ENCODE results near the gene DNAH7.

Gene DNAH7

DNA sequence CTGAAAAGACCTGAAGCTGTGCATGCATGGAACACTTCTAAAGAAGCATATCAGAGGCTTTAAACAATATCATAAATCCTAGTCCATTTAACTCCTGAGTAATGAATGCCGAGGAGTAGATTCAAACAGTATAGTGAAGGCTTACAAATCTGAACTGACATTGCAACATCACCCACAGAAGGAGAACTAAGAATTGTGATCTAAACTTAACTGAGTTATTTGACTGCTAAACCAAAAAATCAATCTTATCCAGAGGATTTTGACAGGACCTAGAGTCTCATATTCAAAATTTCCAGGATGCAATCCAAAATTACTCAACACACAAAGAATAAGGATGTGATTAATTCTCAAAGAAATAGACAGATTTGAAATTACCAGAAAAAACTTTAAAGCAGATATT, 230.6 kb downstream of the DNAH7 start:
- no peak for TF ChIP-seq ZNF274 (IDR thresholded peaks at IDR 0.05; ENCODE audit: low read depth, low read length)
- no peak overlapping the region for H3K4me3 ChIP-seq (ENCODE audit: low read length)

DNA sequence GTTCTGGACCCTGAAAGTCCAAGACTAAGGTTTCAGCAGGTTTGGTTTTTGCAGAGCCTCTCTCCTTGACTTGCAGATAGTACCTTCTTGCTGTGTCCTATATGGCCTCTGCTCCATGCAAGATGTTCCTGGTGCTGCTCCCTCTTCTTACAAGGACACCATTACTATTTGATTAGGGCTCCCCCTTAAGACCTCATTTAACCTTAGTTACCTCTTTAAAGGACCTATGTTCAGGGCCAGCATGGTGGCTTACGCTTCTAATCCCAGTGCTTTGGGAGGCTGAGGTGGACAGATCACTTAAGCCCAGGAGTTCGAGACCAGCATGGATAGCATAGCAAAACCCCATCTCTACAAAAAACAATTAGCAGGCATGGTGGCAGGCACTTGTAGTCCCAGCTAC, 232.6 kb downstream of the DNAH7 start:
- TF ChIP-seq ZNF274 (IDR thresholded peaks at IDR 0.05; ENCODE audit: low read depth, low read length), result no peak

DNA sequence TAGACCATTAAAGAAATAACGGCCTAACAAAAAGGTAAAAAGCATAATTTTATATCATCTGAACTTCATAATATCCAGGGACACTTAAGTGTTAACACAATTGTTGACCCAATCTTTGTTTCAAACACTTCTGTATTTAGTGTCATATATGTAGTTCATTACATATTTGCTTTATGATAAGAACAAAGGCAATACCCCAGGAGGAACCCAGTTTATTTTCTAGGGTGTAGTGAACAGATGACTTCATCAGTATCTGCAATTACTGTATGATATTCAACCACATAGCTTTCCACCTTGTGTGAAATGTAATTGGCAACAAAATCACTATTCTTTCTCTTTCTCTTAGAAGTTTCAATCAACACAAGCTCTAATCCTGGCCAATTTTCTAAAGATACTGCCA, 233.8 kb downstream of the DNAH7 start:
- H3K4me3 ChIP-seq (ENCODE audit: low read length), result no peak overlapping the region
- no peak for TF ChIP-seq ZNF274 (IDR thresholded peaks at IDR 0.05; ENCODE audit: low read depth, low read length)

More for the DNA sequence above, 232.6 kb downstream of the DNAH7 start:
- no peak overlapping the region for H3K4me3 ChIP-seq (ENCODE audit: low read length)

DNA sequence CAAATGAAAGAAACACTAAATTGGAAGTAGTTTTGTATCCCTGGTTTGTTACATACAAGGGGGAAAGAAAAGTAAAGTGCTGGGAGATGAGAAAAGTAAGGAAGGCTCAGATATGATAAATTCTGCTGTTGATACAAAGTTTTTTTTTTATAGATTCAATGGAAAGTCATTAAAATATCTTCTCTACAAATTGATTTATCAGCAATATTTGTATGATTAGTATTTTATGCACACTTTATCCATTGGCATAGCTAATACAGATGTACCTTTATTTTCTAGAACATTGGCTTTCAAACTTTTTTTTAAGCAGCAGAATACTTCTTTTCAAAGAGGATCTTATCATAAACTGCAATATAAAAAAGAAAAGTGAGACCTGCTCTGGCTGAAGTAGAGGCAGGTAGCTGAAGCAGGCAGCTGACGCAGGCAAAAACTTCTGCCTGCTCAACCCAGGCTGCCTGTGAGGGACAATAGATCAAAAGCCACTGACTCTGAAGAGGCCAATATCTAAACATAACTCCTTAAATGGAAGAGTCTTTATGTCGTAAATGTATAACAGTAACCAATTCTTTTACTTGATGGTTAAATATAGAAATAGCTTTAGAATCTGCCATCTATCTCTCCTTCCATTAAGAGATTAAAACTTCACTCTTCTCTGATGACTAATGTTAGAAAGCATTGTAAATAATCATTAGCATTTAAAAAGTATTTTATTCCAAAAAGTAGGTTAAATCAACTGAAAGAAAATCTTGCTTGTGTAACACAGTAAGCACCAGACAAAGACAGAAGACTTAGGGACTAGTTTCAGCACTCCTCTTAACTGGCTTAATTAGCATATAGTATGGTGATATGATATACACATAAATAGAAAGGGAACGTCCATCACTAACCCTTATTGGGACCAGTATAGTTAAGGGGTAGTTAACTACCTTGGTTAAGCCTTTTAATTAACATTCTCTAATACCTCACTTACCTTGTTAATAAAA, 237.4 kb downstream of the DNAH7 start:
- TF ChIP-seq ZNF274 (IDR thresholded peaks at IDR 0.05; ENCODE audit: low read depth, low read length), result no peak

DNA sequence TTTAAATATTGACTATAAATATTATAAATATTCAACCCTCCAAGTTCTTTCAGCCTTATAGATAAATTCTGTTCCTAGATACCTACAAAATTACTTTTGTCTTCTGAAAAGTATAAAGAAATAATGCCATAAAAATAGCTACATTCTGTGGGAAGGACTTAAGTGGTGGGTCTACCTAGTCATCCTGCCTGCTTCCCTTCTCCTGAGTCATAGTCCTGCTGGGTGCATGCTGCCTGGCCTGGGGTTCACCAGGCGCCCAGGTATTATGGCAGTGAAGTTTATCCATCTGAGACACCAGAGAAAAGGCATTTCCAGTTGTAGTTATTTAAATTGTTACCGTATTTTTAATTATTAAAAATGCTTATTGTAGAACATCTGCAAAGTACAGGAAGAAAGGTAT, 244.2 kb downstream of the DNAH7 start:
- no peak for TF ChIP-seq ZNF274 (IDR thresholded peaks at IDR 0.05; ENCODE audit: low read depth, low read length)
- no peak overlapping the region for H3K4me3 ChIP-seq (ENCODE audit: low read length)

More for the DNA sequence above, 237.4 kb downstream of the DNAH7 start:
- H3K4me3 ChIP-seq (ENCODE audit: low read length), result no peak overlapping the region

DNA sequence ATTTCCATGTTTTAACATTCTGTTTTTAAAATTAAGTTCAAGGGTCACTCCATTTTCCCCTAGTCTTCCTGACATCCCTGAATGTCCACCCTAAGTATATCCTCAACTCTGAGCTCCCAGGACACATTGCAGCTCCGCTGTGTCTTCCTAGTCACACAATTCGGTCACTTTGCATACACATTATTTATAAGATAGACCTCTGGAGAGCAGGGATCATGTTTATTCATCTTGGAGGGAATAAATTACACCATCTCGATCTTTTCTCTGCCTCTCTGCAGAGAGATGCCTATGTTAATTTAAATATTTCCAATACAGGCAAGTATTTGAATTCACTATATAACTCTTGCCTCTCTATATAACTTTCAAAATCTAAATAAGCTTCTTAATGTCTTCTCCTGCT, 245.4 kb downstream of the DNAH7 start:
- TF ChIP-seq ZNF274 (IDR thresholded peaks at IDR 0.05; ENCODE audit: low read depth, low read length), result no peak
- H3K4me3 ChIP-seq (ENCODE audit: low read length), result no peak overlapping the region

DNA sequence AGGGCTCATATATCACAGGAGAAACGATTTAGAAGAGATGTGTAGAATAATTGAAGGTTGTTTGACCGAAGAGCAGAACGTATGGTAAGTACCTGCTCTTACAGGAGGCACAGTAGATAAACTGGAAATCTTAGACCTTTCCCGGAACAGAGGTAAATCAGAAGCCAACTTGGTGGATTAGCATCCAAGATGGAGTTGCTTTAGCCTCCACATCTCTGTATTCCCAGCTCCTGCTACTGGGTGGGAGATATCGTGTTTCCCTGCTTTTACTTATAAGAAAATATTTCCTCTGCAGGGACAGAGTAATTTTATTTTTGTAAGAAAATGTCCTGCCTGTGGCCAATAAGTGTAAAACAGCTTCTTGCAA, 247.1 kb downstream of the DNAH7 start:
- no peak overlapping the region for H3K4me3 ChIP-seq (ENCODE audit: low read length)
- no peak for TF ChIP-seq ZNF274 (IDR thresholded peaks at IDR 0.05; ENCODE audit: low read depth, low read length)

DNA sequence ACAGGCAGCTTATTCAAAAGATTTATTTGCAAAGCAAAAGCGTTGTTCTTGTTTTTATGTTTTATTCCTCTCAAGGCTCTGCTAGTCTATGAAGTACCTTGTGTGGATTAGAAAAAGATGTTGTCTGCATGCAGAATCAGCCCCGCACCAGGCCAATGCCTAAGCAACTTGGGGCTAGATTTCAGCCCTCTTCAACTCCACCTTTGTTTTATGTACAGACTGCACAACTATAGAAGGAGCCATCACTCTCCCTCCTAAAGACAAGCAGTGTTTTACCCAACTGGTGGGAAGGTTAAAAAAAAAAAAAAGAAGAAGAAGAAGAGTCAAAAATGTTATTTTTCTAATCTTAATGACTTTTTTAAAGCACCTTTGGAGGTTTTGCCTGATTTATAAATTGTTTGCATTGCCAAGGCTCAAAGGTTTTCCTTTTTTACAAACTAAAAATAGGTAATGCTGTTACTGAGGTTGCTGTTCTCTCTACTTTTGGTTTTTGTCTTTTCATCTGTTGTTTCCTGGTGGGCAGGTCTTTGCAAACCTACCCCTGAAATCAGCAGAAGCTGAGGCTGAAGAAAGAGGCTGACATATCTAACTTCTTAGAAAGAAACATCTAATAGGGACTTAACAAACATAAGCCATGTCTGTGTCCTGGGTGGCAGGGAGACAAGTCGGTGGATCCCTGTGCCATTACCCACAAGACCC, 247.6 kb downstream of the DNAH7 start:
- no peak for TF ChIP-seq ZNF274 (IDR thresholded peaks at IDR 0.05; ENCODE audit: low read depth, low read length)
- no peak overlapping the region for H3K4me3 ChIP-seq (ENCODE audit: low read length)

DNA sequence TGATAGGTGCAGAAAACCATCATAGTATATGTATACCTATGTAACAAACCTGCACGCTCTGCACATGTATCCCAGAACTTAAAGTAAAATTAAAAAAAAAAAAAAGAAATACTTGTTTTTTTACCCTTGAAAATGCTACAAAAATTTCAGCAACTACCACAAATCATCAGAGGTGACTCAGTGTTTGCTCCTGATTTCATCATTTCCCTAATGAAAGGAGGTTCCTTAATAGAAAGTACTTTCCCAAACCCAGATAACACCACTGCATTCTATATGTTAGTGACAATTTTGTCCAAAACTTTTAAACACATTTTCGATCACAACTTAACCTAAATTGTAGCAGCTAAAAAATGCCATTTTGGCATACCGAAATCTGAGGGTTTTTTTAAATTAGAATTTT, 248.3 kb downstream of the DNAH7 start:
- H3K4me3 ChIP-seq (ENCODE audit: low read length), result no peak overlapping the region
- TF ChIP-seq ZNF274 (IDR thresholded peaks at IDR 0.05; ENCODE audit: low read depth, low read length), result no peak

DNA sequence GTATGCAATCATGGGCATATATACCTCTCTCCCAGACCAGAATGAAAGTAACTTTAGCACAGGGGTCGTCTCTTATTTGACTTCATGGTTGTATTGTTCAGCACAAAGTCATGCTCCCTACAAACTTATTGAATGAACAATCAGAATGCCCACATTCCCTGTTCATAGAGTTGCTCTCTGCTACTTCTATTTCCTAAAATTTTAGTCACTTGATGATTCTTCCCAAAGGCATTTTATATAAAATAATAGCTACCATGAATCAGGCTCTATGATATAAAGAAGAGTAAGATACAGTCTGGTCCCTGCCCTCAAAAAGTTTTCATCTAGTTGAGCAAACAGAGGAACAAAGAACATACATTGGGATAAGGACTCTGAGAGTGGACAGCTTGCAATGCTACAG, 249.4 kb downstream of the DNAH7 start:
- no peak overlapping the region for H3K4me3 ChIP-seq (ENCODE audit: low read length)

DNA sequence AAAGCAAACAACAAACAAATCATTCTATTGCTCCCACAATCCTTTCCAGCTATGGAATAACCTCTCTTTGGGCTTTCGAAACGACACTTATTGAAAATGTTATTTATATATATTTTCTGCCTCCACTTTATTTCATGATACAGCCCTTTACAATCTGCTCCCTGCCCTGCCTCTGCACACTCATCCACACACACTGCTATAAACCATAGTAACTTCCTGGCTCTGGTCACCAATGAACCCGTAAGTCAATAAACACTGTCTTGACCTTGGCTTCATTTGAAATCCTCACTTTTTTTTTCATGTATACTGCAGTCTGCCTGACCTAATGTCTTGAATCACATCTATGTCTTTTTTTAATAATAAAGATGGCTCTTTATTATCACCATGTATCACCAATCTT, 250.1 kb downstream of the DNAH7 start:
- no peak overlapping the region for H3K4me3 ChIP-seq (ENCODE audit: low read length)
- no peak for TF ChIP-seq ZNF274 (IDR thresholded peaks at IDR 0.05; ENCODE audit: low read depth, low read length)

More for the DNA sequence above, 249.4 kb downstream of the DNAH7 start:
- no peak for TF ChIP-seq ZNF274 (IDR thresholded peaks at IDR 0.05; ENCODE audit: low read depth, low read length)

DNA sequence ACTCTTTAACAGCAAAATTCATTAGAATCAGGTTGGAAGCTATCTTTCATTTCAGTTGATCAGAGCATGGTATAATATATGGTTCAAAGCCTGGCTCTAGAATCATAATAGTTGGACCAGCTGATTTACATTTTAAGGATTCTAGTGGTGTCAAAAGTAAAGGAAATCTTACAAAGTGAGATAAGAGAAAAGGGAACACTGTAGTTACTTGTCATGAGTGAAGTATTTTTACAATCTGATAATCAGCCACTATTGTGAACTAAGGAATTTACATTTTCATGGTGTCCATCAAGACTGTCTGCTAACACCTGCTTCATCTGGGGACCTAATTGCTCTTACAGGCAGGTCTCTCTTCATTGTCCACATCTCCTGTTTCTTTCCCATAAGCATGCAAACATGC, 250.5 kb downstream of the DNAH7 start:
- H3K4me3 ChIP-seq (ENCODE audit: low read length), result no peak overlapping the region
- TF ChIP-seq ZNF274 (IDR thresholded peaks at IDR 0.05; ENCODE audit: low read depth, low read length), result no peak

DNA sequence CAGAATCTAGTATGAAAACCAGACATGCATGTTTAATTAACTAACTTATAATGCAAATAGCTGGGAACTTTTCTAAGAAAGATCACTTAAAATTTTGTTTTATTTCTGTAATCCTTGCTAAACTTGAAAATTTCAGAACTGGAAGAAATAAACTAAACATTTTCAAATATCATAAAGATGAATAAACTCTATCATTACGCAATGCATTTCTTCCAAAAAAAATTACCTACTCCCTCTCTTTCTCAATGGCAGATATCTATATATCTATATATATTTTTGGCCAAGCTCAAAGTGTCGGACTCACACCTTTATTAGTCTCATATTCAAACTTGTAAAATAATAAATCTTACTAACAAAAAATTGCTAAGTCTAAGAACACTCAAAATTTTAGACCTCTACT, 253.6 kb downstream of the DNAH7 start:
- no peak overlapping the region for H3K4me3 ChIP-seq (ENCODE audit: low read length)
- TF ChIP-seq ZNF274 (IDR thresholded peaks at IDR 0.05; ENCODE audit: low read depth, low read length), result no peak

DNA sequence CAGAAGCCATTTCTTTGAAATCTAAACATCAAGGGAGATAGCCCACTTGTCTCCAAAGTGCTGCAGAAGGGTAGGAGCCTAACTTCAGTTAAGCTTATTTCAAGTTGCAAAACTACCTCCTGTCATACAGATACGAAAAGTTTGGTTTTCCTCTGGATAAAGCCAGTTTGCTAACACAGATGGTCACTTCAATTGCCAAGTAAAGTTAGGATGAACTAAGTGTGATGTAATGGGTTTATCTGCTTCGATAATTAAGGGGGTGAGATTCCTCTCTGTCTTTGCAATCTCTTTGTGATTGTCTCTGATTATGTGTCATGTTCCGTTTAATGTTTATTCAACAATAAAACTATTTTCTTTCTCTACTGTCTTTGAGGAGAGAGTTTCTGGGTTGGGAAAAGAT, 255.2 kb downstream of the DNAH7 start:
- TF ChIP-seq ZNF274 (IDR thresholded peaks at IDR 0.05; ENCODE audit: low read depth, low read length), result no peak
- H3K4me3 ChIP-seq (ENCODE audit: low read length), result no peak overlapping the region

Data from GM08714 (cell line).